GM13976 (cell line): ENCODE measurements around the gene NACC1.
A peak's percentile ranks its signal among the peaks of the same experiment; 100 is the strongest.

Experiments used
- DNase-seq: peaks from one replicate; pipeline ENCODE4 v3.0.0; 2012; ENCODE audit warnings: low spot score
- CTCF ChIP-seq: IDR thresholded peaks from 2 replicates; pipeline ENCODE4 v1.5.1; 2012; ENCODE audit warnings: borderline replicate concordance, mild to moderate bottlenecking; ENCODE audit not compliant: insufficient read depth; ENCODE audit errors: extremely low read depth, missing control alignments, control extremely low read depth
- in situ Hi-C: fragments of 300-500 bp; cut with MboI; formaldehyde crosslinking; loops from one replicate; pipeline ENCODE4 v1.12.0; 2022; ENCODE audit warnings: low sequenced_read_pairs, mixed read lengths, inconsistent platforms; ENCODE audit not compliant: unreplicated experiment

NACC1 gene

GRCh38 chr19:13155472-13156359 is 37.7 kb downstream of the NACC1 start:
- TF ChIP-seq CTCF, result no peak
- in situ Hi-C loops, result no loop called here
- peak; percentile 74 for DNase-seq

GRCh38 chr19:13159713-13160112 is 41.6 kb downstream of the NACC1 start:
- in situ Hi-C loops, result no loop called here
- DNase-seq, result no peak
- no peak for TF ChIP-seq CTCF

GRCh38 chr19:13160557-13160956 is 42.5 kb downstream of the NACC1 start:
- TF ChIP-seq CTCF, result no peak

GRCh38 chr19:13162724-13163608 is 44.9 kb downstream of the NACC1 start:
- peak; percentile 84 for DNase-seq
- in situ Hi-C loops, result no loop called here
- TF ChIP-seq CTCF, result no peak

More at GRCh38 chr19:13160557-13160956, 42.5 kb downstream of the NACC1 start:
- in situ Hi-C loops, result no loop called here
- no peak for DNase-seq

GRCh38 chr19:13163609-13164342 is 45.7 kb downstream of the NACC1 start:
- TF ChIP-seq CTCF, result no peak
- DNase-seq, result peak; percentile 51
- in situ Hi-C loops, result no loop called here

- DNase-seq, result no peak
- in situ Hi-C loops, result no loop called here
- TF ChIP-seq CTCF, result no peak
These were observed 46.5 kb downstream of the NACC1 start for GRCh38 chr19:13164343-13165161.
